ENCODE results near the gene OR2T6.
"Not testable (repeated sequence)": the region's sequence is repeated elsewhere in the genome, so short reads cannot be mapped to it uniquely, and the experiment has no call there.

DNA sequence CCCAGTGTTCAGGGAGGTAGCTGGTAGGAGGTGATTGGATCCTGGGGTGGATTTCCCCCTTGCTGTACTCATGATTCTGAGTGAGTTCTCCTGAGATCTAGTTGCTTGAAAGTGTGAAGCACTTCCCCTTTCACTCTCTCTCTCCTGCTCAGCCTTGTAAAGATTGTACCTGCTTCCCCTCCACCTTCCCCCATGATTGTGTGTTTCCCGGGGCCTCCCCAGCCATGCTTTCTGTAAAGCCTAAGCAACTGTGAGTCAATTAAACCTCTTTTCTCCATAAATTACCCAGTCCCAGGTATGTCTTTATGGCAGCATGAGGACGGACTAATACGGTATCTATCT lies 52.6 kb downstream of the OR2T6 start:
- not testable (repeated sequence) for TF ChIP-seq EZH2phosphoT487 (IDR thresholded peaks at IDR 0.05; ENCODE audit: low read depth)
- TF ChIP-seq, protein P1, sequence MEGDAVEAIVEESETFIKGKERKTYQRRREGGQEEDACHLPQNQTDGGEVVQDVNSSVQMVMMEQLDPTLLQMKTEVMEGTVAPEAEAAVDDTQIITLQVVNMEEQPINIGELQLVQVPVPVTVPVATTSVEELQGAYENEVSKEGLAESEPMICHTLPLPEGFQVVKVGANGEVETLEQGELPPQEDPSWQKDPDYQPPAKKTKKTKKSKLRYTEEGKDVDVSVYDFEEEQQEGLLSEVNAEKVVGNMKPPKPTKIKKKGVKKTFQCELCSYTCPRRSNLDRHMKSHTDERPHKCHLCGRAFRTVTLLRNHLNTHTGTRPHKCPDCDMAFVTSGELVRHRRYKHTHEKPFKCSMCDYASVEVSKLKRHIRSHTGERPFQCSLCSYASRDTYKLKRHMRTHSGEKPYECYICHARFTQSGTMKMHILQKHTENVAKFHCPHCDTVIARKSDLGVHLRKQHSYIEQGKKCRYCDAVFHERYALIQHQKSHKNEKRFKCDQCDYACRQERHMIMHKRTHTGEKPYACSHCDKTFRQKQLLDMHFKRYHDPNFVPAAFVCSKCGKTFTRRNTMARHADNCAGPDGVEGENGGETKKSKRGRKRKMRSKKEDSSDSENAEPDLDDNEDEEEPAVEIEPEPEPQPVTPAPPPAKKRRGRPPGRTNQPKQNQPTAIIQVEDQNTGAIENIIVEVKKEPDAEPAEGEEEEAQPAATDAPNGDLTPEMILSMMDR (IDR thresholded peaks at IDR 0.05; ENCODE audit: low read depth, low read length) = not testable (repeated sequence)

Data from OCI-LY3 (cell line).